ENCODE results near the gene EVC.

The EVC gene

DNA sequence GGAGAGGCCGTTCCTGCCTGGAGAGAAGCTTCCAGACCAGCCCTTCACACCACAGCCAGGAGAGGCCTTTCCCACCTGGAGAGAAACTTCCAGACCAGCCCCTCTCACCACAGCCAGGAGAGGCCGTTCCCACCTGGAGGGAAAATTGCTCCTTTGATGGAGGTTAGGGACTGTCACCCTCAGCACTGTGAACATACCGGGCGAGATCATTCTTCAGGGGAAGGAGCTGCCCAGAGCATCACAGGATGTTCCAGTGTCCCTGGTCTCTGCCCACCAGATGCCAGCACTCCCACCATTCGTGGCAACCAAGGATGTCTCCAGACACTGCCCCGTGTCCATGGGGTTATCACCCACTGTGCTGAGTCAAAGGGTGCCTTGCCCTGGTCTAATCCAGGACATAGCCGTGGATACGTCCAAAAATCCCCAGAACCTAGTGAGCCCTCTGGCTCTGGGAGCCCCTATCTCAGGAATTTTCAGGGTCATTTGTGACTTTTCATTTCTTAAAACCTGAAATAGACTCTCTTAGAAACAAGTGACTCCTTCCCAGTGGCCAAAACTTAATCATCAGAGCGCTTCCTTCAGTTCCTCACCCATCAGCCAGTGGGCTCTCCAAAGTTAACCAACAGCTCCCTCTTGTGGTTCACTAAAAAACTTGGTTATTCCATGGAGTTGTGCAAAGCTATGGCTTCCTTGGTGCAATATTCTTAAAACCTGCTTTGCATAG is 101.7 kb downstream of the EVC start:
- Histone ChIP-seq H3K27me3 (ENCODE audit: insufficient read depth, insufficient read length) (no peaks in the 10 kb centered on the region), H3K36me3 (ENCODE audit: insufficient read depth, insufficient read length, low read length) (peaks cover 88% of the 10 kb centered on the region), H3K9me3 (ENCODE audit: insufficient read depth, low read length) (no peaks in the 10 kb centered on the region), H3K4me1 (ENCODE audit: insufficient read depth, insufficient read length) (no peaks in the 10 kb centered on the region), H3K9ac (ENCODE audit: insufficient read length, low read depth) (no peak overlapping the region), H3K4me3 (ENCODE audit: insufficient read length, low read depth) (no peak overlapping the region)
- peak; percentile 54 for DNase-seq (ENCODE audit: low read depth, low spot score)
- TF ChIP-seq YY1 (IDR thresholded peaks at IDR 0.05; ENCODE audit: insufficient read depth, insufficient read length) (no peak), ZNF274 (IDR thresholded peaks at IDR 0.05; ENCODE audit: low read depth, low read length) (no peak), SUZ12 (IDR thresholded peaks at IDR 0.05; ENCODE audit: extremely low read depth, insufficient read depth, insufficient read length) (no peak)

DNA sequence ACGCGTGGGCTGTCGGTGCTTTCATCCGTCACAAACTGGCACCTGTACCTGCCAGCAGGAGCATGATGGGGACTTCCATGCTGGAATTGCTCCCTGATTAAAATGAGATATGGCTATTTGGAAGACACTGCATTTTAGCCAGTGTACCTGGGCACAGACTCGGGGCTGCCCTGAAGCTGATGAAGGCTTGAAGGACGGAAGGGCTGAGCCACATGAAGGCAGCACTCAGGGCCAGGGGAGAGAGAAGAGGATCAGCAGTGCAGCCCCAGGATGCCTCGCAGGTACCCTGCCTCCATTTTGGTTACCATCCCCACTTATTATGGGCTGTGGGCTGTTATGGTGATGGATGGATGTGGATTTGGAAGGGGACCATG is 102.9 kb downstream of the EVC start:
- TF ChIP-seq YY1 (IDR thresholded peaks at IDR 0.05; ENCODE audit: insufficient read depth, insufficient read length) (no peak), SUZ12 (IDR thresholded peaks at IDR 0.05; ENCODE audit: extremely low read depth, insufficient read depth, insufficient read length) (no peak), ZNF274 (IDR thresholded peaks at IDR 0.05; ENCODE audit: low read depth, low read length) (no peak)
- Histone ChIP-seq H3K4me3 (ENCODE audit: insufficient read length, low read depth) (no peak overlapping the region), H3K27me3 (ENCODE audit: insufficient read depth, insufficient read length) (no peaks in the 10 kb centered on the region), H3K9ac (ENCODE audit: insufficient read length, low read depth) (no peak overlapping the region), H3K4me1 (ENCODE audit: insufficient read depth, insufficient read length) (no peaks in the 10 kb centered on the region), H3K36me3 (ENCODE audit: insufficient read depth, insufficient read length, low read length) (peaks cover 87% of the 10 kb centered on the region), H3K9me3 (ENCODE audit: insufficient read depth, low read length) (no peaks in the 10 kb centered on the region)
- DNase-seq (ENCODE audit: low read depth, low spot score), result no peak

DNA sequence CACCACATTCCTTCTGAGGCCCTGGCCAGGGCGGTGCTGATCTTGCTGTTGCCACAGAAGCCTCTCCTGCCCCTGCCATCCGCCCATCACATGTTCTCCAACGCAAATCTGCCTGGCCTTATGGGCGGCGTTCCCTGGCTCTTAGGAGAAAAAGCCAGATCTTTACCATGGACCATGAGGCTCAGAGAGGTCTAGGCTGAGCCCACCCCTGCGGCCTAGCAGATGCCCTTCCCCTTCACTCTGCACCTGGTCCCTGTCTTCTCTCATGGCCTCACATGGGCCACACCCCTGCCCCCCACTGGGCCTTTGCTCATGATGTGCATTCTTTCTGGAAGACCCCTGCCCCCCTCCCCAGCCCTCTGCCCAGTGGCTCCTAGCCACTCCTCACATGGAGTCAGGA is 103.4 kb downstream of the EVC start:
- no peaks in the 10 kb centered on the region for H3K4me1 ChIP-seq (ENCODE audit: insufficient read depth, insufficient read length)
- no peak overlapping the region for H3K9ac ChIP-seq (ENCODE audit: insufficient read length, low read depth)
- H3K36me3 ChIP-seq (ENCODE audit: insufficient read depth, insufficient read length, low read length), result peaks cover 87% of the 10 kb centered on the region
- H3K27me3 ChIP-seq (ENCODE audit: insufficient read depth, insufficient read length), result no peaks in the 10 kb centered on the region
- no peak for DNase-seq (ENCODE audit: low read depth, low spot score)
- TF ChIP-seq YY1 (IDR thresholded peaks at IDR 0.05; ENCODE audit: insufficient read depth, insufficient read length) (no peak), SUZ12 (IDR thresholded peaks at IDR 0.05; ENCODE audit: extremely low read depth, insufficient read depth, insufficient read length) (no peak), ZNF274 (IDR thresholded peaks at IDR 0.05; ENCODE audit: low read depth, low read length) (no peak)
- no peaks in the 10 kb centered on the region for H3K9me3 ChIP-seq (ENCODE audit: insufficient read depth, low read length)
- no peak overlapping the region for H3K4me3 ChIP-seq (ENCODE audit: insufficient read length, low read depth)

DNA sequence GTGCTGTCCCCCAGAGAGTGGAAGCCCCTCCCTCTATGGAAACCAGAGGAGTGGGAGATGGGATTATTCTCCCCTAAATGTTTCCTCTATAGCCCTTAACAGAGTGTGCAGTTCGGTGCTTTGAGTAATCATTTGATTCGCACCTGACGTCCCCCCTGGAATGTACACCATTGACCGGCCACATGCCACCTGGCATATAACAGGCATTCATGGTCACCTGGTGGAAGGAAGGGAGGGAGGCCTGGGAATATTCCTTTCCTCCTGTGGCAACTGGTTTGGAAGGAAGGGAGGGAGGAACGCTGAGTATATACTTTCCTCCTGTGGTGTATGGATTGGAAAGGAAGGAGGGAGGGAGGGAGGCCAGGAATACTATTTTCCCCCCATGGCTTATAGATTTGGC is 104.6 kb downstream of the EVC start:
- DNase-seq (ENCODE audit: low read depth, low spot score), result no peak
- H3K4me3 ChIP-seq (ENCODE audit: insufficient read length, low read depth), result no peak overlapping the region
- H3K36me3 ChIP-seq (ENCODE audit: insufficient read depth, insufficient read length, low read length), result peaks cover 87% of the 10 kb centered on the region
- H3K9me3 ChIP-seq (ENCODE audit: insufficient read depth, low read length), result no peaks in the 10 kb centered on the region
- no peaks in the 10 kb centered on the region for H3K27me3 ChIP-seq (ENCODE audit: insufficient read depth, insufficient read length)
- no peaks in the 10 kb centered on the region for H3K4me1 ChIP-seq (ENCODE audit: insufficient read depth, insufficient read length)
- TF ChIP-seq SUZ12 (IDR thresholded peaks at IDR 0.05; ENCODE audit: extremely low read depth, insufficient read depth, insufficient read length) (no peak), YY1 (IDR thresholded peaks at IDR 0.05; ENCODE audit: insufficient read depth, insufficient read length) (no peak), ZNF274 (IDR thresholded peaks at IDR 0.05; ENCODE audit: low read depth, low read length) (no peak)
- no peak overlapping the region for H3K9ac ChIP-seq (ENCODE audit: insufficient read length, low read depth)

DNA sequence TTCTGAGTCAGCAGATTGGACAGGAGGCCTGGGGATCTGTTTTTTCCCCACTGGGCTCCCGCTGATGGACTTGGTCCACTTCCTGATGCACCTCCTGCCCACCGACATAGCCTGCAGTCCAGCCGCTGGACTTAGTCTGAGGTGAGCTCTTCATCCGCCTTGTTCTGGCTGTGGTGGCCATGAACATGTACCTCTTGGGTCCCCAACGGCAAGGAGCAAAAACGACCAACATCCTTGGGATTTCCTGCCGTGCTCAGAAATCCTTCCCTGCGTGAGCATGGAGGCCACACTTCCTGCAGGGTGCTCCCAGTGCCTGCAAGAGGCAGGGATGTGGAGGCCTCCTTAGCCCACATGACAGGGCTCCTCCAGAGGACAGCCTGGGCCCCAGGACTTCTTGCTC is 105.1 kb downstream of the EVC start:
- H3K27me3 ChIP-seq (ENCODE audit: insufficient read depth, insufficient read length), result no peaks in the 10 kb centered on the region
- no peak overlapping the region for H3K9ac ChIP-seq (ENCODE audit: insufficient read length, low read depth)
- H3K4me1 ChIP-seq (ENCODE audit: insufficient read depth, insufficient read length), result no peaks in the 10 kb centered on the region
- H3K36me3 ChIP-seq (ENCODE audit: insufficient read depth, insufficient read length, low read length), result peaks cover 87% of the 10 kb centered on the region
- DNase-seq (ENCODE audit: low read depth, low spot score), result no peak
- H3K4me3 ChIP-seq (ENCODE audit: insufficient read length, low read depth), result no peak overlapping the region
- TF ChIP-seq YY1 (IDR thresholded peaks at IDR 0.05; ENCODE audit: insufficient read depth, insufficient read length) (no peak), ZNF274 (IDR thresholded peaks at IDR 0.05; ENCODE audit: low read depth, low read length) (no peak), SUZ12 (IDR thresholded peaks at IDR 0.05; ENCODE audit: extremely low read depth, insufficient read depth, insufficient read length) (no peak)
- no peaks in the 10 kb centered on the region for H3K9me3 ChIP-seq (ENCODE audit: insufficient read depth, low read length)

DNA sequence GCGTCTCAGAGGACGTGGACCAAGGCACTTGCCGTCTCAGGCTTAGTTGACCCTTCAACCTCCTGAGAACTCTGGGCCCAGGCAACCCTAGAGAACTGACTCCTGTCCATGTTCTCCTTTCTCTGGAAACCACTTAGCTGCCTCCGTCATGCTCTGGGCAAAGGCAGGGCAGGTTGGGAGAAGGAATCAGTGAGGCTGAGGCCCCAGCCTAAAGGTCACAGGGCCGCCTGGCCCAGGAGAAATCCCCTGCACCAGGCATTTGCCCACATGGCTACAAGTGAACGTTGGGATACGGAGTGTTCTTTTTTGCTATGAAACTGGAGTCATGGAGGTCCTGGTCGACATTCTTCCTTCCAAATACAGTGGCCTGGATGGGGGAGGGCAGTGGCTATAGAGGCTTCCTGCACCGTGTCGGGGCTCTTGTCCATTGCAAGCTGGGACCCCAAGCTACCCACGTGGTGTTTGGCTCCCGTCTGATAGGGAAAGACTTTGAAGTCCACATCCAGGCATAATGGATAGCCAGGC is 105.9 kb downstream of the EVC start:
- Histone ChIP-seq H3K4me1 (ENCODE audit: insufficient read depth, insufficient read length) (no peaks in the 10 kb centered on the region), H3K9me3 (ENCODE audit: insufficient read depth, low read length) (no peaks in the 10 kb centered on the region), H3K4me3 (ENCODE audit: insufficient read length, low read depth) (no peak overlapping the region), H3K9ac (ENCODE audit: insufficient read length, low read depth) (no peak overlapping the region), H3K27me3 (ENCODE audit: insufficient read depth, insufficient read length) (no peaks in the 10 kb centered on the region), H3K36me3 (ENCODE audit: insufficient read depth, insufficient read length, low read length) (peaks cover 87% of the 10 kb centered on the region)
- TF ChIP-seq SUZ12 (IDR thresholded peaks at IDR 0.05; ENCODE audit: extremely low read depth, insufficient read depth, insufficient read length) (no peak), YY1 (IDR thresholded peaks at IDR 0.05; ENCODE audit: insufficient read depth, insufficient read length) (no peak), ZNF274 (IDR thresholded peaks at IDR 0.05; ENCODE audit: low read depth, low read length) (no peak)
- no peak for DNase-seq (ENCODE audit: low read depth, low spot score)

DNA sequence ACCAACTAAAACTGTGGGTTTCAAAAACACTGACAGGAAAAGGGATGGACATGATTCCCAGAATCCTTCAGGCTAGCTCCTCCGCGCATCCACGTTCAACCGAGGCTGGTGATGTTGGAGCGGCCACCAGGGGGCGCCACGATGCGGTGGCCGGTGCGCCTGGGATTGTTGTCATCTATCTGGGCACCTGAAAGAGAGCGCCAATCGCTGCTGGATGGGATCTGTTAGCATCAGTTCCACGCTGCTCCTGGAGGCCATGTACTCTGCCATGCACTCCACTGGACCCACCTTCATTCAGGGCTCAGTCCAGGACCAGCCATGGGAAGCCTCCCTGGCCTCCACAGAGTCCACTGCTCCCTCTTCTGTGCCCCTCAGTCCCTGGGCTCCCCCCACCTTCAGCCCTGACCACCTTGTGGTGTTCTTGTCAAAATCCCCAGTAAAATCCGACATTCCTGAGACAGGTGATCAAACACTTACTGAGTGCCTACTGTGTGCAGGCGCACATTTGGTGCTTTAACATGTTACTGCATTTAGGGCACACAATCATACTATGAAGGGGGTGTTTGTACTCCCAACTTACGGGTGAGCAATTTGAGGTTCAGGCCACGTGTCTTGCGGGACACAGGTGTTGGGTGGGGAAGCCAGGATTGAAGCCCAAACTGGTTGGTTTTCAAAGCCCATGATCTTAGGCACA is 110.8 kb downstream of the EVC start:
- no peaks in the 10 kb centered on the region for H3K4me1 ChIP-seq (ENCODE audit: insufficient read depth, insufficient read length)
- no peak for TF ChIP-seq YY1 (IDR thresholded peaks at IDR 0.05; ENCODE audit: insufficient read depth, insufficient read length)
- TF ChIP-seq ZNF274 (IDR thresholded peaks at IDR 0.05; ENCODE audit: low read depth, low read length), result no peak
- TF ChIP-seq SUZ12 (IDR thresholded peaks at IDR 0.05; ENCODE audit: extremely low read depth, insufficient read depth, insufficient read length), result no peak
- H3K4me3 ChIP-seq (ENCODE audit: insufficient read length, low read depth), result no peak overlapping the region
- no peak overlapping the region for H3K9ac ChIP-seq (ENCODE audit: insufficient read length, low read depth)
- H3K36me3 ChIP-seq (ENCODE audit: insufficient read depth, insufficient read length, low read length), result peaks cover 93% of the 10 kb centered on the region
- H3K9me3 ChIP-seq (ENCODE audit: insufficient read depth, low read length), result no peaks in the 10 kb centered on the region
- peak; percentile 28 for DNase-seq (ENCODE audit: low read depth, low spot score)
- H3K27me3 ChIP-seq (ENCODE audit: insufficient read depth, insufficient read length), result no peaks in the 10 kb centered on the region

Measured in NT2/D1 (cell line).